Right hindlimb (tissue), 1 donor: Measurements from ENCODE around the gene UTP11.
"Not testable (repeated sequence)": the region's sequence is repeated elsewhere in the genome, so short reads cannot be mapped to it uniquely, and the experiment has no call there.

ENCODE experiments used
- DNase-seq: peaks from one replicate; pipeline ENCODE4 v3.0.0-alpha.2; 2018

UTP11 gene

GRCh38 chr1:38012363-38013226 is at the start of gene UTP11:
TSS of gene UTP11 (plus strand) at chr1:38012734. CDS start at chr1:38012803, 69 bp downstream.
- peak; percentile 97 for DNase-seq

- not testable (repeated sequence) for DNase-seq
These were observed 48.4 kb upstream of the UTP11 start for GRCh38 chr1:37964106-37964505.

GRCh38 chr1:37965301-37965700 is 47.2 kb upstream of the UTP11 start:
- DNase-seq, result no peak

GRCh38 chr1:37973684-37974083 is 38.9 kb upstream of the UTP11 start:
- DNase-seq, result not testable (repeated sequence)

- DNase-seq, result no peak
These were observed 38.0 kb upstream of the UTP11 start for GRCh38 chr1:37974567-37974966.

GRCh38 chr1:37975083-37975482 is 37.5 kb upstream of the UTP11 start:
- not testable (repeated sequence) for DNase-seq

GRCh38 chr1:37978541-37978940 is 34.0 kb upstream of the UTP11 start:
- no peak for DNase-seq

GRCh38 chr1:37983546-37983945 is 29.0 kb upstream of the UTP11 start:
- DNase-seq, result no peak

GRCh38 chr1:37987679-37988078 is 24.9 kb upstream of the UTP11 start:
- DNase-seq, result no peak

- DNase-seq, result no peak
These were observed 23.1 kb upstream of the UTP11 start for GRCh38 chr1:37989361-37989930.

GRCh38 chr1:37994886-37995566 is 17.5 kb upstream of the UTP11 start:
- DNase-seq, result no peak

- peak; percentile 95 for DNase-seq
These were observed 16.7 kb upstream of the UTP11 start for GRCh38 chr1:37995751-37996345.

GRCh38 chr1:37997256-37998088 is 15.1 kb upstream of the UTP11 start:
- no peak for DNase-seq

GRCh38 chr1:37998089-37998808 is 14.3 kb upstream of the UTP11 start:
- DNase-seq, result no peak

- DNase-seq, result no peak
These were observed 13.6 kb upstream of the UTP11 start for GRCh38 chr1:37998913-37999429.

GRCh38 chr1:37999430-38000232 is 12.9 kb upstream of the UTP11 start:
- DNase-seq, result peak; percentile 90

GRCh38 chr1:38000233-38000528 is 12.4 kb upstream of the UTP11 start:
- no peak for DNase-seq

- peak; percentile 90 for DNase-seq
These were observed 11.7 kb upstream of the UTP11 start for GRCh38 chr1:38000529-38001455.
